Mucosa of stomach (tissue), 1 donor: ENCODE results near the gene FHIT.
A peak's percentile ranks its signal among the peaks of the same experiment; 100 is the strongest.

Experiments
- H3K27me3 ChIP-seq: one replicate; pipeline ENCODE4 v1.7.0; 2013; ENCODE audit warnings: mild to moderate bottlenecking, low read length; ENCODE audit not compliant: control insufficient read depth, insufficient read depth
- H3K36me3 ChIP-seq: one replicate; pipeline ENCODE4 v1.7.0; 2013; ENCODE audit warnings: low read length; ENCODE audit not compliant: control insufficient read depth, insufficient read depth
- H3K4me1 ChIP-seq: one replicate; pipeline ENCODE4 v1.7.0; 2013; ENCODE audit warnings: mild to moderate bottlenecking, low read length; ENCODE audit not compliant: control insufficient read depth, insufficient read depth
- H3K4me3 ChIP-seq: one replicate; pipeline ENCODE4 v1.7.0; 2013; ENCODE audit warnings: low read length
- H3K9ac ChIP-seq: one replicate; pipeline ENCODE4 v1.7.0; 2013; ENCODE audit warnings: mild to moderate bottlenecking, low read length, moderate library complexity
- H3K9me3 ChIP-seq: one replicate; pipeline ENCODE4 v1.7.0; 2013; ENCODE audit warnings: mild to moderate bottlenecking, low read length, moderate library complexity; ENCODE audit not compliant: control insufficient read depth
- donor health status: Pancreatic carcinoma.

The FHIT gene

DNA sequence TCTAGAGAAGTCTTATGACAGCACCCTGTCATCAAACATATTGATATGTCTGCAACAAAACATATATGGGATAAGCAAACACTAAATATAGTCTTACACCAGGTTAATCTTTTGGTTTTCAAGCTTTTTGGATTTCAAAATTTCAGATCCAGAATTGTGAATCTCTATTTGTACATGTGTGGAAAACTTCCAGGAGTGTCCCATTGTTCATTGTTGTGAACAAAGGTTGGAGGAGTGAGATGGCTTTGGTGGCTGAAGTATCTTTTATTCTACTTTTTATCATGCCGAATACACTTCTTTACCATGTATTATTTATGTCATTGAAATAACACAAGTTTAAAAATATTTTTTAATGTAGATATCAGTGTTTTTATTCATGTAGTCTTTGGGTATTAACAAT lies 5.9 kb upstream of the FHIT start:
- H3K9ac ChIP-seq = no peak overlapping the region
- H3K4me1 ChIP-seq = no peaks in the 10 kb centered on the region
- no peaks in the 10 kb centered on the region for H3K9me3 ChIP-seq
- no peak overlapping the region for H3K4me3 ChIP-seq
- no peaks in the 10 kb centered on the region for H3K27me3 ChIP-seq
- no peaks in the 10 kb centered on the region for H3K36me3 ChIP-seq

DNA sequence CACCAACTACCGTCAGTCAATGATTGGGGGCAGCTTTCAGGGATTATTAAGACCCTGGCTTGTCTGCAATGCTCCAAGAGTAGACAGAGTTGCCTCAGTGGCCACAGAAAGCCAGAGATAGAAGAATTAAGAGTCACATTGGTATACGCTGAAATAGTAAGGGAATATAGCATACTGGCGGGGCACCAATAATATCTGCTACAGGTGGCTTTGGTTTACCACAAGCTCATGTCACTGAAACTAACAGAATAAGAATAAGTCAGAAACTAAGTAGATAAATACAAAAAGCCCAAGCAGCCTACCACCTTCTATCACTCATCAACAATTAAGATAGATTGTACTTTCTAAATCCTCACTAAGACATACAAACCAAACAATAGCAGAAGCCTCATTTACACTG lies 2.5 kb upstream of the FHIT start:
- Histone ChIP-seq H3K9ac (no peak overlapping the region), H3K27me3 (no peaks in the 10 kb centered on the region), H3K4me3 (no peak overlapping the region), H3K9me3 (no peaks in the 10 kb centered on the region), H3K4me1 (peaks cover 10% of the 10 kb centered on the region), H3K36me3 (no peaks in the 10 kb centered on the region)

DNA sequence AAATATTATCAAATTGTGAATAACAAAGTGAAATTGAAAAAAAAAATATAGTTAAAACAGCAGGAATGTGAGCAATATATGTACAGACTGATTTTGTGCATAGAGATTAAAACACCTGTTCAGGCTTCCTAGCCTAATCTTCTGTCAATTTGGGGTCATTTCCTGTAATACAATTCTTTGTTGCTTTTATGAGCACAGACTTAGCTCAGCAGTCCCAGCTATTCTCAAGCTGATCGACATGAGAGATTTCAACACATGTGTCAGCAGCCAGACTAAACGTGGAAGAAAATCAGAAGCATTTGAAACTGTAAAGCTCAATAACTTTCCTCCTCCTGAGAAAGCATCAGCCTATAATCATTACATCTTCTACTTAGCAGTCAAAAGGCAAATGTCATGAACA lies 1.6 kb upstream of the FHIT start:
- Histone ChIP-seq H3K4me1 (peaks cover 10% of the 10 kb centered on the region), H3K36me3 (no peaks in the 10 kb centered on the region), H3K27me3 (no peaks in the 10 kb centered on the region), H3K4me3 (no peak overlapping the region), H3K9me3 (no peaks in the 10 kb centered on the region), H3K9ac (no peak overlapping the region)

DNA sequence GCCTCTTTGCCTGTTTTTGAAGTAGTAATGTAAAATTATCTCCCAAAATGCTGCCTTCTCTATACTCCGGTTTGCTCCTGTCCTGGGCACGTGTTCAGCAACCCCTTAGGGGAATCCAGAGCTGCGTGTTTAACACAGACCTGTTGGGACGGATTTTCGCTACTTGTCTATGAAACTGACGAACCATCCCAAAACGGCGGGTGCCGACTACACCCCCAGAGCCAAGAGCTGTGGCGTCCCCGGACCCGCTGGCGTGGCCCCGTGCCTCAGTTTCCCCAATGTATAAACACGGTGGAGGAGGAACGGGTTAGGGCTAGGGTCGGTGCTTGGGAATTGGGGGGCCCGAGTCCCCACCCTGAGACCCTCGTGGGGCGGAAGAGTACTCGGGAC lies 473 bp downstream of the FHIT start:
- peak overlapping the region; percentile 86 for H3K4me3 ChIP-seq
- H3K36me3 ChIP-seq = no peaks in the 10 kb centered on the region
- H3K4me1 ChIP-seq = peaks cover 10% of the 10 kb centered on the region
- H3K9me3 ChIP-seq = no peaks in the 10 kb centered on the region
- H3K9ac ChIP-seq = peak overlapping the region; percentile 75
- no peaks in the 10 kb centered on the region for H3K27me3 ChIP-seq

DNA sequence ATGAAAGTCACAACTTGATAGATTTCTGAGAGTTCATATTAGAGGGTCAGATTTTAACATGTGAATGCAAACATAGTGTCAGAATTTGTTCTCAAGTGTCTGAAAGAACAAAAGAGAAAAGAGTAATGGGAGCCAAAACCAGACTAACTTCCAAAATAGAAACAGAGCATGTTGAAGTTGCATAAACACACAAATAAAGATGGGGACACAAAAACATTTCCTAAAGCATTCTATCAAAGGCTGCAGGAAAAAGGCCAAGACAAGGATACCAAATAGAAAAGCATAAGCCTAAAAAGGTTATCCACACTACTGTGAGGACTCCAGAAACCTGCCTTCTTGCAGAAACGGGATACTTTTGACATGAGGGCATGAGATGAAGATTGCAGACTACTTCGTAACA lies 2.8 kb downstream of the FHIT start:
- Histone ChIP-seq H3K9ac (no peak overlapping the region), H3K4me3 (no peak overlapping the region), H3K27me3 (no peaks in the 10 kb centered on the region), H3K36me3 (no peaks in the 10 kb centered on the region), H3K9me3 (no peaks in the 10 kb centered on the region), H3K4me1 (peaks cover 10% of the 10 kb centered on the region)

DNA sequence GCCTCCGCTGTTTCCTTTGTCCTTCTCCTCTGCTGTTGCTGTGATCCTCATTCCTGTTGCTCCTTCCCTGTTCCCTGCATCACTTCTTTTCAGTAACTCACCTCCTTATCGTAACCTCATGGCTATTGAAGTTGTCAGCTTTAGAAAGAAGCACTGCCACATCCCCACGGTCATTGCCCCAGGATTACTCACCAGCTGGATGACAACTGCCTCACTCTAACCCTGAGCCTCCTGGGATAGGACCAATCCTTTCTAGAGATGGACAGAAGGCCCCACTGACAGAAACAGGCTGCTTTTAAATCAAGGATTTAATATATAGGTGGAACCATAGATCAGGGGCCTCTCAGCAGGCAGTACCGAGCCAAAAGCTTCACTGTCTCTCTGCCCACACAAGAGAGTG lies 4.1 kb downstream of the FHIT start:
- Histone ChIP-seq H3K9ac (no peak overlapping the region), H3K4me1 (peaks cover 10% of the 10 kb centered on the region), H3K36me3 (no peaks in the 10 kb centered on the region), H3K4me3 (no peak overlapping the region), H3K27me3 (no peaks in the 10 kb centered on the region), H3K9me3 (no peaks in the 10 kb centered on the region)

DNA sequence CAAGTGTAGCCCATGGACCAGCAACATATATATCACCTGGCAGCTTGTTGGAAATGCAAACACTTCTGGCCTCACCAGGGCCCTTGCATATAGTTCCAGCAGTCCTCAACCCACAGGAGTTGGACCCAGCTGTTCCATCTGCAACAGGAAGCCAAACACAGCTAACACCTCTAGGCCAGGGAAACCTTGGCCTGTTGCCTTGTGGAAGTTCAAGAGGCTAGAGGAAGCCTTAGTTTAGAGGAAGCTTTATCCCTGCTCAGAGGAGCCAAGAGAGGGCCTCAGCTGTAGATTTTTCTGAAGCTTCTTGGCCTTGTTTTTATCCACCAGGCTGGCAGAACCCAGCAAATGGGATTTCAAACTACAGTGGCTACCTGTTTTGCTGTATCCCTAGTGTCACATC lies 11.4 kb downstream of the FHIT start:
- Histone ChIP-seq H3K9me3 (no peaks in the 10 kb centered on the region), H3K27me3 (no peaks in the 10 kb centered on the region), H3K4me3 (no peak overlapping the region), H3K36me3 (no peaks in the 10 kb centered on the region), H3K4me1 (no peaks in the 10 kb centered on the region), H3K9ac (no peak overlapping the region)

DNA sequence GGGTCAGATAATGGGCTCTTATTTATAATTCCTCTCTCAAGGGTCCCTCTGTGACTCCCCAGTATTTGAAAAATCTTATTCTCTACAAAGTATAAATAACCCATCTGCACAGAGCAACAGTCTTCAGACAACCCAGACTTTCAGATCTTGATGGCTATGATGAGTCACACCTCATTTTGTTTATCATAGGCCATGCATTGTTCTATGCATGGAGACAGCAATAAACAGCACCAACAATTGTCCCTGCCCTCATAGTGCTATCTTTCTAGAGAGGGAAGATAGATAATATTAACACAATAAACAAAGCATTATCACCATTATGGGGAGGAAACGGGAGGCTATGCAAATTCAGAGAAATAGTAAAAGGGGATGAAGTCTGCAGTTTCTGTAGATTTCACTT lies 13.4 kb downstream of the FHIT start:
- Histone ChIP-seq H3K4me3 (no peak overlapping the region), H3K9me3 (no peaks in the 10 kb centered on the region), H3K27me3 (no peaks in the 10 kb centered on the region), H3K4me1 (no peaks in the 10 kb centered on the region), H3K36me3 (no peaks in the 10 kb centered on the region), H3K9ac (no peak overlapping the region)

DNA sequence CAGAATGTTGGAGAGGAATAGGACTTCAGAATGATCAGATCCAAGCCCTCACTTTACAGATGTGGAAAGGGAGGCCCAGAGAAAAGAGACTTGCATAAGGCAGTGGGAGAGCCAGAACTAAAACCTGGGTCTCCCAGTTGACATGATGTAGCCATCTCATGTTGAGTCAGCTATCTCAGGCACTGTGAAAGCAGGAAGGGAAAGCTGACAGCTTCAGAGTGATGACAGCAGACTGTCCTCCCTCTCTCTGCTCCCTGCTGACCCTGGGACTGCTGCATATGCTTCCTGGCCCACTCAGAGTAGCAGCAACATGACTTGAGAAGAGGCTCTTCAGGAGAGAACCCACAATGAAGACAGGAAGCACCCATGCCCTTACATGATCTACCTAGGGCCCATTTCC lies 14.7 kb downstream of the FHIT start:
- no peaks in the 10 kb centered on the region for H3K36me3 ChIP-seq
- no peaks in the 10 kb centered on the region for H3K27me3 ChIP-seq
- no peak overlapping the region for H3K4me3 ChIP-seq
- H3K4me1 ChIP-seq = no peaks in the 10 kb centered on the region
- no peak overlapping the region for H3K9ac ChIP-seq
- H3K9me3 ChIP-seq = no peaks in the 10 kb centered on the region

DNA sequence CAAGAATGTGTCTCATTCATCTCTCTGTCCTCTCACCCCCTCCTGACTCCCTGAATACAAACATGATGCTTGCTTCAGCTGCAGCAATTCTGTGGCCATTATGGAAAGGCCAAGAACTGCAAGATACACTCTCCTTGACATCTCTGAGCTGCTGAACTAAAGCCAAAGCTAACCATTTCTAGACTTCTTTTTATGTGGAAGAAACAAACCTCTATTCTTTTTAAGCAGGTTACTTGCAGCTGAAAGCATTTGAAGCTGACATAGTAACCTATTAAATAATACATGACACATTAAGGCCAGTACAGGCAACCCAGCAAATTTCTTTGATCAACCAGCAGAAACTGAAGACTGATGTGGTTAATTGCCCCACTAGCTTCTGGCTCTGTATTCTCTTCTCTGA lies 17.5 kb downstream of the FHIT start:
- Histone ChIP-seq H3K9ac (no peak overlapping the region), H3K9me3 (no peaks in the 10 kb centered on the region), H3K27me3 (no peaks in the 10 kb centered on the region), H3K4me1 (no peaks in the 10 kb centered on the region), H3K36me3 (no peaks in the 10 kb centered on the region), H3K4me3 (no peak overlapping the region)

DNA sequence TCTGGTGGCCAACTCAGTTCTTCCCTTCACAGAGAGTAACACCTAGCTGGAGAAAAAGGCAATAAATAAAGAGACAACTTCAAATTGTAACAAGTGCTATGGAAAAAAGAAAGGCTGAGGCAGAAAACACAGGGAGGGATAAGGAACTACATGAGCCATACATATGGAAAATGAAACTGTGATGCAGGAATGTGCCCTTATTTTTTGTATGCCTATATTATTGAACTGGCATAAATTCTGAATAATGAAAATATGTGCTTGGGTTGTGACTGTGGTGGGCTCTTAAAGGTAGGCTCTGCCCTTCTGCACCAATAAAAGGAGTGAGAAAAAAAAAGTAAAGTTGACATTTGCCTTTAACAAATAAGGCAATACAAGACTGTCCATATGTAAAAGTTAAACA lies 19.6 kb downstream of the FHIT start:
- H3K27me3 ChIP-seq = no peaks in the 10 kb centered on the region
- H3K36me3 ChIP-seq = no peaks in the 10 kb centered on the region
- H3K4me3 ChIP-seq = no peak overlapping the region
- no peak overlapping the region for H3K9ac ChIP-seq
- no peaks in the 10 kb centered on the region for H3K9me3 ChIP-seq
- no peaks in the 10 kb centered on the region for H3K4me1 ChIP-seq

DNA sequence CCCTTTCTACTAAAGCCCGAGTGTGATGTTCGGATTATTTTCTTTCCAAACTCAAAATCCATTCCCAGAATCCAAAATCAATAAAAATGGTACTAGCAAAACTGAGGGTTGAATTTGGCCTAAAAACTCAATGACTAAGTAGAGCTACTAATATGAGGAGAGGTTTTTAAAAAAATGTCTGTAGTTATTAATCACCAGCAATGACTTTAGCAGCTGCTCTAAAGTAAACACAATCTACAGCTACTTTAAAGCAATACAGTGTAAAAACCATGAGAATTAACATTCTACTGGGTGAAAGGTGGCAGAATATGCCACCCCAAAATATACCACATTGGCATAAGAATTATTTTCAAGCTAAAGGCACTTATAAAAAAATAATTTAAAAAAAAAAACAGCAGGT lies 23.5 kb downstream of the FHIT start:
- Histone ChIP-seq H3K9me3 (no peaks in the 10 kb centered on the region), H3K36me3 (no peaks in the 10 kb centered on the region), H3K4me1 (no peaks in the 10 kb centered on the region), H3K27me3 (no peaks in the 10 kb centered on the region), H3K4me3 (no peak overlapping the region), H3K9ac (no peak overlapping the region)

DNA sequence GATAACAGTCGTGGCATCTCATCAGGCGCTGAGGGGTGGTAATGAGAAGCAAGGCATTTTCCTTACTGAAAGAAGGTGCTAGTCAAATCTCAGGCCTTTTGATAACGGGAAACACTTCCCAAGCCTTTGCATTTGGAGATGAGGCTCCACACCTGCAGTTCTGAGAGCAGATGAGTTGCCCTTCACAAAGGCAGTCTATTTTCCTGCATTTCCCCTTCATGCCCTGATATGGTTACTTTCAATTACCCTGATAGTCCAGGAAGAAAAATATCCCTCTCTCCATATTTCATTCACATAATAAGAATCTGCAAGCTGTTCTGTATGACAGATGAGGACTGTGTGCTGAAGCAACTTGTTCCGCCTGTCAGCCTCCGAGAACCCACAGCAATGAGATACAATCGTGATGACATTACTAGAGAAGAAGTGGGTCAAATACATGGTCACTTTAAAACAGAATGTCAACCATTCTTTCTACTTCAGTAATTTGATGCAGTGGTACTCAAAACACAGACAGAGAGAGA lies 25.0 kb downstream of the FHIT start:
- Histone ChIP-seq H3K4me1 (no peaks in the 10 kb centered on the region), H3K4me3 (no peak overlapping the region), H3K27me3 (no peaks in the 10 kb centered on the region), H3K9me3 (no peaks in the 10 kb centered on the region), H3K9ac (no peak overlapping the region), H3K36me3 (no peaks in the 10 kb centered on the region)
